ENCODE results near the gene ADGRD1.

Gene ADGRD1

DNA sequence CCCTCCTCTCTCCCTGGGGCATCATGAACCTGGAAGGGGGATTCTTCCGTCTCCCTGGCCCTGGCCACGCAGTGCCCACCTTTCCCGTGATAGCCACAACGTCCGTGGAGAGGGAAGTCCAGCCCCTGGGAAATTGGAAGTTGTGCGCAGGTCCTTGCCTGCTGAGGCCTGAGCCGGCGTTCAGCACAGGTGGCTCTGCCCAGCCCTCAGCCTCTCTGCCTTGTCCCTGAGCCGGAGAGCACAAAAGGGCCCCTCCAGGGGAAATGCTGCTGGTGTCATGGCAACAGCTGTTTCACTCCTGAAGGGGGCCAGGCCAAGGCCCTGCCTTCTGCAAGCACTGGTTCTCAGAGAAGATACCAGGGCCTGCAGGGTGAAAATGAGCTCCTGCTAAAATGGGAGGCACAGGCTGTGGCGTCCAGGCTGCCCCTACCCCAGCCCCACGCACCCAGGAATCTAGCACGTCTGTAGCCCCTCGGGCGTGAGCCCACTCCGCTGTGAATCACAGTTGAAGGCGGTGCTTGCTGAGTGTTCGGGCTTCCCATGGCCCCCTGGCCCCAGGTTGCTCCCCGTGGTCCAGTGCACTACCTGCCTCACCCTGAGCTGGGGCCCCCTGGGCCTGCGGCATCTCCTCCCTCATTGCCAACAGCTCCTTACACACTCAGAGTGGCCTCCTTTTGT is 149.4 kb downstream of the ADGRD1 start:
- DNase-seq (ENCODE audit: low read depth, low spot score), result no peak

GRCh38 chr12:131103669-131104462 is 150.2 kb downstream of the ADGRD1 start:
- DNase-seq (ENCODE audit: low read depth, low spot score), result no peak

DNA sequence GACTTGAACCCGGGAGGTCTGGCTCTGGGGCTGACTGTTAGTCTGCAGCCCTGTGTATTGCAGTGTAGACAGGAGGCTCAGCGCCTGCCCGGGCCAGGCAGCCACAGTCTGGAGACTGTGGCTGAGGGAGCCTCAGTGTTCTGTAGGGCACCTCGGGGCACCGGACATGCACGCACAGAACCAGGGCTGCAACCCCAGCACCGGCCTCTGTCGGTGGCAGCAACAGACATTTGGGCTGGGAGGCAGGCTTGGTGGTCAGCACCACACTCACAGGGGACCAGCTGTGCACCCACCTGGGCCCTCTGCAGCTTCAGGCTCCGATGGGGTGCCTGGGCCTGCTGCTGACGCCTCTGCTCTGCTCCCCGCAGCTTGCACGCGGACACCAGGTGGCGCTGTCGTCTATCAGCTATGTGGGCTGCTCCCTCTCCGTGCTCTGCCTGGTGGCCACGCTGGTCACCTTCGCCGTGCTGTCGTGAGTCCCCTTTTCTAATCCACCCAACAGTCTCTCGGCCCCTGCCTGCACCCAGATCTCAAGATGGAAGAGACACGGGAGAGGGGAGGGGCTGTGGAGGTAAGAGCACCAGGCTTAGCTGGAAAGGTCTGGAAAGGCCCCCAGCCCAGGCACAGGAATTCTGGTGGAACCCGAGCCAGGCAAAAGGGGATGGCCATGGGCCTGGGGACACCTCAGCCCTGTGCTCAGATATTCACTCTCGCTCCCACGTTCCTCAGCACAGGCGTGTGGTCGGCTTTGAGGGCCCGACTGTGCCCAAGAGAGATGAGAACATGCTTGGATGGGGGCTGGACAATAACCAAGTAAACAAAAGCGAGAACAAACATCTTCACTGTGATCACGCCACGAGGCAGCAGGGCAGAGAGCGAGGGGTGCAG is 151.0 kb downstream of the ADGRD1 start:
- DNase-seq (ENCODE audit: low read depth, low spot score), result peak; percentile 66

DNA sequence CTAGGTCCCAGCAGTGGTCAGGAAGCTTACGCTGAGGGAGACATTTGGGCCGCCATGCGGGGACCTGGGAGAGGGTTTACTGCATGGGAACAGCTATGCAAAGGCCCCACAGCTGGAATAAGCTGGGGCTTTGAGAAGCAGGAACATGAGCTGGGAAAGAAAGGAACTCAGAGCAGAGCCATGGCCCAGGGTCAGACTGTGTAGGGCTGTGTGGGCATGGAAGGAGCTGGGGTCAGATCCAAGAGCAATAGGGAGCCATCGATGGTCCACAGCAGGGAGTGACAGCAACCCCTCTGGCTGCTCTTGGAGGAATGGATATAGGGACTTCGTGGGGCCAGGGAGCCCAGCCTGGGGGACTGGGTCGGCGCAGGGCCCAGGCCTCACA is 151.6 kb downstream of the ADGRD1 start:
- DNase-seq (ENCODE audit: low read depth, low spot score), result no peak

- DNase-seq (ENCODE audit: low read depth, low spot score), result peak; percentile 38
Measured at GRCh38 chr12:131105736-131106348, 152.1 kb downstream of the ADGRD1 start.

DNA sequence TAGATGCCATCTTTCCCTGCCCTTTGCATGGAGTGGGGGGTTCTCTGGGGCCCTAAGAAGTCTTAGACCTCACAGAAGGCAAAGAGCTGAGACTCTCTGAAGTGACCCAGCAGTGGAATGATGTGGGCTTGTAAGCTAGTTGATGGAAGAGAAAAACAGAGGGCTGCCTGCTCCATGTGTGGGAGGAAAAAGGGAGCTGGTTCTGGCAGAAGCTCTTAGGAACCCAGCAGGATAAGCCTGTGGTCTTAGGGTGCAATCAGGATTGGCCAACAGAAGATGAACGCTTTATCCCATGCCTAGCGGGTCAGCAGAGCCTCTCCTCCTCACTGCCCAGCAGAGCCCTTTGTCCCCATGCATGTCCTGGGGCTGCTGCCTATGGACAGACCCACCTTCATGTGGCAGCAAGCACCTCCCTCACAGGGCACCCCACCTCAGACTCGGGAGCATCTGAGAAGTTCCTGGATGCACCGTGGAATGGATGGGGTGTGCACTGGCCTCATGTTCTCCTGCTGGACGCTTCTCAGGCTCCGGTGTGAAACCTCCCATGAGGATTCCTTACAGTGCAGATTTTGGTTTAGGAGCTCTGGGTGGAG is 152.7 kb downstream of the ADGRD1 start:
- DNase-seq (ENCODE audit: low read depth, low spot score), result no peak

DNA sequence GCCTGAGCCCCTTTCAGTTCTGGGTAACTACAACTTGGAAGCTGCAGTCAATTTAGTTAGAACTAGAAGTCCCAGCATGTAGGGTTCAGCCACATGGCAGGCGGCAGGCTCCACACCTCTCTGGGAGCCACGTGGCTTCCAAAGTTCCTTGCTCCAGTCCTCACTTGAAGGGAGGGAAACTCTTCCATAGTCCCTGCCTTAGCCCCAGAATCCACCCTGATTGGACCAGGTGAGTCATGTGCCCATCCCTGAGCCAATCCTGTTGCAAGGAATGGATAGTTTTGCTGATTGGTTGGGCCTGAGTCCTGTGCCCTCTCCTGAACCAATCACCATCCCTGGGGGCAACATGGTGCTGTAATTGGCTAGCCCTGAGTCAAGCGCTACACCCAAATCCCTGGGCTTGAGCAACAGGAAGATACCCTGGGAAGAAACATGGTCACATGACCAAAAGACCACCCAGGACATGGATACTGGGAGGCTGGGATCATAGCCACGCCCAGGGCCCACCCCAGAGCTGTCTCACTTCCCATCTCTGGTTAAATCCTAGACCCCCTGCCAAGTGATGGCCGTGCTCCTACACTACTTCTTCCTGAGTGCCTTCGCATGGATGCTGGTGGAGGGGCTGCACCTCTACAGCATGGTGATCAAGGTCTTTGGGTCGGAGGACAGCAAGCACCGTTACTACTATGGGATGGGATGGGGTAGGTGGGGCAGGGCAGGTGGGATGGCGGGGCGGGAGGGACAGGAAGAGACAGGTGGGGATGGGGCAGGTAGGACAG is 154.7 kb downstream of the ADGRD1 start:
- no peak for DNase-seq (ENCODE audit: low read depth, low spot score)

- no peak for DNase-seq (ENCODE audit: low read depth, low spot score)
Measured at GRCh38 chr12:131111446-131111845, 157.7 kb downstream of the ADGRD1 start.

DNA sequence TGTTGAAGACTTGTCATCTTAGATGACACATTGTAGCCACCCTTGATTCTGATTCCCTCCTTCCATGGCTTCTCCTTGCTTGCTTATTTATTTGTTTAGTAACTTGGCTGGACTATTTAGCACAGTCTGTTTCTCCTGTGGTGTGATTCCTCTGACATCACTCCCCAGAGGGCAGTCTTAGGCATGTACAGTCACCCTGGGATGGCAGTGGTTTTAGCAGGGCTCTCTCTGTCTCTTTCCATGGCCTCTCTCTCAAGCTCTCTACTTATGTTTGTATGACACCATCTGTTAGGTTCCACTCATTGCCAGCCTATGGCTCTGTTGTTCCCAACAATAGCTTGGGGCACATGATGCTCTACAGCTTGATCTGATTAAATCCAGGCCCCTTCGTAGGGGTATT is 158.3 kb downstream of the ADGRD1 start:
- DNase-seq (ENCODE audit: low read depth, low spot score), result no peak

GRCh38 chr12:131112700-131113290 is 159.1 kb downstream of the ADGRD1 start:
- DNase-seq (ENCODE audit: low read depth, low spot score), result no peak

- DNase-seq (ENCODE audit: low read depth, low spot score), result no peak
Measured at GRCh38 chr12:131113568-131114270, 160.0 kb downstream of the ADGRD1 start.

DNA sequence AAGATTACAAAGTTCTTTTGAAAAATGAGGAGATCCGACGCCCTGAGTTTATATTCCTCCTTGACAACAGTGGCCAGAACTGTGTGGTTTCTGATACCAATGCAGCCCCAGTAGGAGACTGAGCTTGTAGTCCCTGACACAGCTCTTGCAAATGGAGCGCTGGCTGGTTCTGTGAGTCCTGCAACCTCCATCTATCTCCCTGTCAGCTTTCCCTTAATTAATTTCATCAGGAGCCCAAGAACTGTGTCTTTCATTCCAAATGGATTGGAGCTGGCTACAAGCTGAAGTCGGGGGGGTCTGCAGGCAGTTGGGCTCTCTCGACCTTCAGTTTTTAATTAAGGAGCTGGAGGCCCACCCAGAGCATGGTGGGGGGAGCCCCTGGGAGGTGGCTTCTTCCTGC is 160.6 kb downstream of the ADGRD1 start:
- no peak for DNase-seq (ENCODE audit: low read depth, low spot score)

- no peak for DNase-seq (ENCODE audit: low read depth, low spot score)
Measured at GRCh38 chr12:131114942-131115584, 161.4 kb downstream of the ADGRD1 start.

DNA sequence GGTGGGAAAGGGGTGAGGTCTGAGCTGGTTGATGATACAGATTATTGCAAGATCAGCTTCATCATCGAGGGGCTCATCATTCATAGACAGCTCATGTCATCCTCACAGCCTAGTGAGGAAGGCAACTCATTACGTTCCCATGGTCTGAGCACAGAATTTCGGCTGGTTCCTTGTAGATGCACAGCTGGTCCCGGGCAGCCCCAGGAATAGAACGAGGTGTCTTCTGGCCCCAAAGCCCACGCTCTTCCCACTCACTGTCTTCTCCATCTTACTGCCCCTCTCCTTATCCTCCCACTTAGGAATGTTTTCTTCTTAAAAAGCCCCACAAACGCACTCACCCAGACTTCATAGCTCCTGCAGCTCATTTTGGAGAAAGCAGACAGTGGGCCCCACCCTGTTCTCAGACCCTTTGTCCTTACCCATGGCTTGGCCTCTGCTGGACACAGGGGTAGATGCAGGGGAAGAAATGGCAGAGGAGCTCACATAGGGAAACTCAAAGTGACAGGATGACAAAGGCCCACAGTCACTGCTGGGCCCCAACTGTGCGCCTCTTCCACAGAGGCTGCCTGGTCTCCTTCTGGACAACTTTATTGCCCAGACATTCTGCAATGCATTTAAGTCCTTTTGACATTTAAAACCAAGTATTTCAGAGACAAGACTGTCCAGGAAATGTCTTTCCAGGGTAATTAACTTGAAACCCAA is 162.2 kb downstream of the ADGRD1 start:
- DNase-seq (ENCODE audit: low read depth, low spot score), result no peak

DNA sequence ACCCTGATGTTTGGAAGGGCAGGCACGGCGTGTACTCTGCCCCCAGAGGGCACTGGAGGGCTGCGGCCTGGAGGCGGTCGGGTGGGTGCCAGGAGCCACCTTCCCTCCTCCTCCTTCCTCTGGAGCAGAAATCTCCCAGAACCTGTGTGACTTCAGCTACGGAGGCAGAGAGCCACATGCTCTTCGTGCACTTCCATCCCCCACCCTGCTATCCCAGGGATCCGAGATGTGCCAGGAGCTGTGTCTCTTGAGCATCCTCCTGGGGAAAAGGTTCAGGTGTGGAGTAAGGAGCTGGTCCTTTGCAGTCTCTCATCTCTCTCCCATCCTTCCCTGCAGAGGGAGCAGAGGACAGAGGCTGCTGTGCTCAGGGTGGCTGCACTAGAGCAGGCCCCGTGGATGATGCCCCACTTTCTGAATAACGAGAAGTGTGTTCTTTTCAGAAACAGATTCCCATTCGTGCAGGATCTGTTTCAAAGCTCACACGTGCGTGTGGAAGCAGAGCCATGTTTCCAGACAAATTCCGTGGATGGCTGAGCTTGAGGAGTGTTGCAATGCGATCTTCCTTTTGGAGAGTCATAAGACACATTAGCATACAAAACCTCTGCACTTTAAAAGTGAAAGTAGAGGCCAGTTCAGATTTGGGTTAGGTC is 162.9 kb downstream of the ADGRD1 start:
- no peak for DNase-seq (ENCODE audit: low read depth, low spot score)

DNA sequence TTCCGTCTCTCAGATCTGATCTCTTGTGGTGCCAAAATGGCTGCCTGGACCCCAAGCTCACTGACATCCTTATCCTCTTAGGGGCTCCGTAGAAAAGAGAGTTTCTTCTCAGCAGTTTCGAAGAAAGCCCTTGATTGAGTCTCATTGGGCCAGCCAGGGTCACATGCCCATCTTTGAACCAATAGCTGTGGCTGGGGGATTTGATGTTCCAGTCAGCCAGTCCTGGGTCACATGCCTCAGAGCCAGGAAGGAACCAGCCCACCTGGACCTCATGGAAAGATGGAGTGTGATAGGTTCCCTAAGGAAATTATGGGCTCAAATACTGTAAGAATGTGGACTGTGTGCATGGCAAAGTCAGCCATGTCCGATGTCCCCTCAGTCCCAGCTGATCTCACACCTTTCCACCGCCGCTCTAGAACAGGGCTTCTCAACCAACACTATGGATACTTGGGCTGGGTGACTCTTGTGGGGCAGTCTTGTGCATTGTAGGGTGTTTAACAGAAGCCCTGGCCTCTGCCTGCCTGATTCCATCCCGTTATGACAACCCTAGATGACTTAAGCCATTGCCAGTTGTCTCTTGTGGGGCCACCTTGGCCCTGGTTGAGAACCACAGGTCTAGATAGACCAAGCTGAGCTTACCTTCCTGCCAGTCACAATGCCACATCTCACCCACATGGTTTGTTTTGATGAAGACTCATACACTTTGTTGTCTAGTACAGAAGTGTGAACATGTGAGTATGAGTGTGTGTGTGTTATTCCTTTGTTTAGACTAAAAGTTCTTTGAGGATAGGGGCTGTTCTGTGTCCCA is 163.9 kb downstream of the ADGRD1 start:
- DNase-seq (ENCODE audit: low read depth, low spot score), result no peak

GRCh38 chr12:131118371-131118770 is 164.7 kb downstream of the ADGRD1 start:
- no peak for DNase-seq (ENCODE audit: low read depth, low spot score)

Data from activated naive CD8-positive, alpha-beta T cell treated with anti-CD3 and anti-CD28 coated beads, Interleukin-2, amount 50 U/mL, for 16 hours (primary cell).